ENCODE measurements around the gene ZNF490.
"Not testable (repeated sequence)": the region's sequence is repeated elsewhere in the genome, so short reads cannot be mapped to it uniquely, and the experiment has no call there.

ZNF490 gene

GRCh38 chr19:12621253-12622024, 10.8 kb upstream of the ZNF490 start:
- DNase-seq = not testable (repeated sequence)

- DNase-seq = no peak
These were observed 7.0 kb upstream of the ZNF490 start for GRCh38 chr19:12617646-12618045.

- peak; percentile 76 to 77 for DNase-seq
These were observed 717 bp upstream of the ZNF490 start for GRCh38 chr19:12611361-12611699.

GRCh38 chr19:12607631-12608030, 3.0 kb downstream of the ZNF490 start:
- no peak for DNase-seq

GRCh38 chr19:12606796-12607195, 3.8 kb downstream of the ZNF490 start:
- DNase-seq = no peak

- no peak for DNase-seq
These were observed 6.9 kb downstream of the ZNF490 start for GRCh38 chr19:12603714-12604113.

GRCh38 chr19:12597594-12597993, 13.0 kb downstream of the ZNF490 start:
- DNase-seq = no peak

- DNase-seq = no peak
These were observed 13.6 kb downstream of the ZNF490 start for GRCh38 chr19:12596927-12597548.

GRCh38 chr19:12596485-12596884, 14.1 kb downstream of the ZNF490 start:
- DNase-seq = no peak

GRCh38 chr19:12581100-12581499, 29.5 kb downstream of the ZNF490 start:
- no peak for DNase-seq

- no peak for DNase-seq
These were observed 30.4 kb downstream of the ZNF490 start for GRCh38 chr19:12580180-12580694.

GRCh38 chr19:12578641-12579040, 32.0 kb downstream of the ZNF490 start:
- DNase-seq = no peak

GRCh38 chr19:12574036-12574435, 36.6 kb downstream of the ZNF490 start:
- no peak for DNase-seq

GRCh38 chr19:12567951-12568350, 42.7 kb downstream of the ZNF490 start:
- DNase-seq = no peak

GRCh38 chr19:12566380-12566779, 44.2 kb downstream of the ZNF490 start:
- DNase-seq = not testable (repeated sequence)

GRCh38 chr19:12564016-12564664, 46.5 kb downstream of the ZNF490 start:
- peak; percentile 76 to 90 for DNase-seq

- no peak for DNase-seq
These were observed 55.1 kb downstream of the ZNF490 start for GRCh38 chr19:12555456-12555930.

- peak; percentile 95 to 98 for DNase-seq
These were observed 59.4 kb downstream of the ZNF490 start, which contains the start of gene ZNF564 for GRCh38 chr19:12551060-12551832. Gene ZNF564 (minus strand): TSS chr19:12551482. CDS start chr19:12551332, 150 bp downstream.

- no peak for DNase-seq
These were observed 63.7 kb downstream of the ZNF490 start for GRCh38 chr19:12546903-12547302.

GRCh38 chr19:12546068-12546467, 64.5 kb downstream of the ZNF490 start:
- no peak for DNase-seq

- no peak for DNase-seq
These were observed 65.3 kb downstream of the ZNF490 start for GRCh38 chr19:12545267-12545666.

- no peak for DNase-seq
These were observed 66.2 kb downstream of the ZNF490 start for GRCh38 chr19:12544401-12544876.

- no peak for DNase-seq
These were observed 66.8 kb downstream of the ZNF490 start for GRCh38 chr19:12543855-12544254.

Measured in NCI-H446 (cell line).